KMS-11 (cell line): ENCODE data around the gene ACR.

Source experiments
- H2AFZ ChIP-seq: fragments of 200-600 bp; sonication (generic); 2 replicates; pipeline ENCODE4 v1.6.1; 2016; ENCODE audit warnings: antibody characterized with exemption, mixed run types, low read depth
- H3K27ac ChIP-seq: fragments of 200-600 bp; sonication (generic); 2 replicates; pipeline ENCODE4 v1.6.1; 2016; ENCODE audit warnings: mild to moderate bottlenecking, mixed run types
- H3K27me3 ChIP-seq: fragments of 200-600 bp; sonication (generic); 2 replicates; pipeline ENCODE4 v1.6.1; 2017; ENCODE audit warnings: mild to moderate bottlenecking, low read depth, mixed run types, moderate library complexity; ENCODE audit not compliant: insufficient read depth
- H3K36me3 ChIP-seq: fragments of 200-600 bp; sonication (generic); 2 replicates; pipeline ENCODE4 v1.6.1; 2017; ENCODE audit warnings: mild to moderate bottlenecking, mixed run types; ENCODE audit not compliant: insufficient read depth
- H3K4me1 ChIP-seq: fragments of 200-600 bp; sonication (generic); 2 replicates; pipeline ENCODE4 v1.6.1; 2016; ENCODE audit warnings: mild to moderate bottlenecking, low read depth, mixed run types; ENCODE audit not compliant: poor library complexity, severe bottlenecking
- H3K4me2 ChIP-seq: fragments of 200-600 bp; sonication (generic); 2 replicates; pipeline ENCODE4 v1.7.0; 2016; ENCODE audit warnings: mild to moderate bottlenecking, mixed run types
- H3K4me3 ChIP-seq: fragments of 200-600 bp; sonication (generic); IDR thresholded peaks from 2 replicates; pipeline ENCODE4 v1.6.1; 2017; ENCODE audit warnings: low read depth, low read length, mixed read lengths; ENCODE audit not compliant: insufficient read depth
- H3K79me2 ChIP-seq: fragments of 200-600 bp; sonication (generic); 2 replicates; pipeline ENCODE4 v1.6.1; 2016; ENCODE audit warnings: low read depth, mixed run types; ENCODE audit not compliant: insufficient read depth
- H3K9ac ChIP-seq: fragments of 200-600 bp; sonication (generic); 2 replicates; pipeline ENCODE4 v1.6.1; 2016; ENCODE audit warnings: mild to moderate bottlenecking, mixed run types
- H4K20me1 ChIP-seq: fragments of 200-600 bp; sonication (generic); 2 replicates; pipeline ENCODE4 v1.6.1; 2016; ENCODE audit warnings: mild to moderate bottlenecking, mixed run types; ENCODE audit not compliant: insufficient read depth
- TF ChIP-seq, protein P1 (sequence below): fragments of 200-600 bp; sonication (generic); conservative IDR thresholded peaks from 2 replicates; pipeline ENCODE4 v1.6.1; 2017; ENCODE audit warnings: low read depth, mild to moderate bottlenecking, antibody characterized with exemption, low read length, moderate library complexity, mixed read lengths

The ACR gene

GRCh38 chr22:50728523-50728931, 9.5 kb upstream of the ACR start:
- Histone ChIP-seq H3K79me2 (no peaks in the 10 kb centered on the region), H3K27me3 (peaks cover 4% of the 10 kb centered on the region; the same call in 1 of the 2 replicates), H3K9ac (no peak overlapping the region), H3K27ac (no peak overlapping the region), H3K4me3 (no peak overlapping the region), H3K36me3 (no peaks in the 10 kb centered on the region), H3K4me2 (no peak overlapping the region), H3K4me1 (peaks cover 17% of the 10 kb centered on the region), H2AFZ (no peak overlapping the region), H4K20me1 (no peaks in the 10 kb centered on the region)
- TF ChIP-seq, protein P1, sequence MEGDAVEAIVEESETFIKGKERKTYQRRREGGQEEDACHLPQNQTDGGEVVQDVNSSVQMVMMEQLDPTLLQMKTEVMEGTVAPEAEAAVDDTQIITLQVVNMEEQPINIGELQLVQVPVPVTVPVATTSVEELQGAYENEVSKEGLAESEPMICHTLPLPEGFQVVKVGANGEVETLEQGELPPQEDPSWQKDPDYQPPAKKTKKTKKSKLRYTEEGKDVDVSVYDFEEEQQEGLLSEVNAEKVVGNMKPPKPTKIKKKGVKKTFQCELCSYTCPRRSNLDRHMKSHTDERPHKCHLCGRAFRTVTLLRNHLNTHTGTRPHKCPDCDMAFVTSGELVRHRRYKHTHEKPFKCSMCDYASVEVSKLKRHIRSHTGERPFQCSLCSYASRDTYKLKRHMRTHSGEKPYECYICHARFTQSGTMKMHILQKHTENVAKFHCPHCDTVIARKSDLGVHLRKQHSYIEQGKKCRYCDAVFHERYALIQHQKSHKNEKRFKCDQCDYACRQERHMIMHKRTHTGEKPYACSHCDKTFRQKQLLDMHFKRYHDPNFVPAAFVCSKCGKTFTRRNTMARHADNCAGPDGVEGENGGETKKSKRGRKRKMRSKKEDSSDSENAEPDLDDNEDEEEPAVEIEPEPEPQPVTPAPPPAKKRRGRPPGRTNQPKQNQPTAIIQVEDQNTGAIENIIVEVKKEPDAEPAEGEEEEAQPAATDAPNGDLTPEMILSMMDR: no peak

DNA sequence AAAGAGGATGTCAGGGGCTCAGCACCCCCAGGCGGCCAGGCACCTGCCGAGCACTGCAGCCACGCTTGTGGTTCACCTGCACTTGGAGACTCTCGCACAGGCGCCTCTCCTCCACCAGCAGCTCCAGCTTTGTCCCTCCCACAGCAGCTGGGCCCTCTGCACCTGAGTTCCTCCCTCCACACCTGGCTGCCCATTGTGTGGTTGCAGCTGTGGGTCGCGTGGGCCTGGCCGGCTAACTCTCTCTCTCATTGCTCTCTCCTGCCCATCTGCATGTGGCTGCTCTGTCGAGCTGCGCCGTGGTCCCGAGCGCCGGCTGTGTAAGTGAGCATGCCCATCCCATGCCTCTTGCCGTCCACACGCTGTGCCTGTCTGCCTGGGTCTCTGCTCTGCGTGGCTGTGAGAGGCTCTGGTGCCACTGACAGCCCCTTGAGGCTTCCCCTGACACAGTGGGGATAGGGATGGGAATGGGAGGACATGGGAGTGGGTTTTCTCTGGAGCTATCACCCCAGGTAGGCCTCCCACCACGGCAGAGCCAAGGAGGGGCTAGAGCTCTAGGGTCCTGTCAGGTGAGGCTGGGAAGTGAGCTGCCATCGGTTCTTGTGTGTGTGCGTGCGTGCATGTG, 8.5 kb upstream of the ACR start:
- Histone ChIP-seq H4K20me1 (no peaks in the 10 kb centered on the region), H3K79me2 (no peaks in the 10 kb centered on the region), H3K4me2 (no peak overlapping the region), H3K4me1 (peaks cover 23% of the 10 kb centered on the region), H2AFZ (no peak overlapping the region), H3K27ac (no peak overlapping the region), H3K36me3 (no peaks in the 10 kb centered on the region), H3K9ac (no peak overlapping the region), H3K27me3 (no peaks in the 10 kb centered on the region), H3K4me3 (no peak overlapping the region)
- TF ChIP-seq, protein P1: no peak

- TF ChIP-seq, protein P1: no peak
- H3K27ac ChIP-seq: no peak overlapping the region
- H2AFZ ChIP-seq: no peak overlapping the region
- peaks cover 23% of the 10 kb centered on the region for H3K4me1 ChIP-seq
- H3K4me2 ChIP-seq: no peak overlapping the region
- no peaks in the 10 kb centered on the region for H3K79me2 ChIP-seq
- H3K36me3 ChIP-seq: no peaks in the 10 kb centered on the region
- no peaks in the 10 kb centered on the region for H3K27me3 ChIP-seq
- no peak overlapping the region for H3K4me3 ChIP-seq
- no peak overlapping the region for H3K9ac ChIP-seq
- H4K20me1 ChIP-seq: no peaks in the 10 kb centered on the region
Observed at GRCh38 chr22:50730013-50730891, 7.8 kb upstream of the ACR start.

DNA sequence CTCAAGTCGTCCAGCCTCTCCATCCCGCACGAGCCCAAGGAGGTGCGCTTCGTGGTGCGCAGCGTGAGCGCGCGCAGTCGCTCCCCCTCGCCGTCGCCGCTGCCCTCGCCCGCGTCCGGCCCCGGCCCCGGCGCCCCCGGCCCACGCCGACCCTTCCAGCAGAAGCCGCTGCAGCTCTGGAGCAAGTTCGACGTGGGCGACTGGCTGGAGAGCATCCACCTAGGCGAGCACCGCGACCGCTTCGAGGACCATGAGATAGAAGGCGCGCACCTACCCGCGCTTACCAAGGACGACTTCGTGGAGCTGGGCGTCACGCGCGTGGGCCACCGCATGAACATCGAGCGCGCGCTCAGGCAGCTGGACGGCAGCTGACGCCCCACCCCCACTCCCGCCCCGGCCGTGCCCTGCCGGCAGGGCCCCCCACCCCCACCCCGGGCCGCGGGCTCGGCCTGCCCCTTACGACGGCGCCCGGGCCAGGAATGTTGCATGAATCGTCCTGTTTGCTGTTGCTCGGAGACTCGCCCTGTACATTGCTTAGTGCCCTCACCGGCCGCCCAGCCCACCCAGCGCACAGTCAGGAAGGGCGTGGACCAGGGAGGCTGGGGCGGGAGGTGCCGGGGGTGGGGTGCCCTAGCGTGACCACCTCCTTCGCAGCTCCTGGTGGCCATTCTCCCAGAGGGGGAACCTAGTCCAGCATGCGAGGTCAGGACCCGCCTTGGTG, 6.9 kb upstream of the ACR start:
- H3K79me2 ChIP-seq: no peaks in the 10 kb centered on the region
- no peak overlapping the region for H2AFZ ChIP-seq
- H4K20me1 ChIP-seq: no peaks in the 10 kb centered on the region
- H3K36me3 ChIP-seq: no peaks in the 10 kb centered on the region
- H3K27ac ChIP-seq: no peak overlapping the region
- H3K27me3 ChIP-seq: no peaks in the 10 kb centered on the region
- H3K4me1 ChIP-seq: peaks cover 23% of the 10 kb centered on the region
- no peak overlapping the region for H3K9ac ChIP-seq
- no peak overlapping the region for H3K4me2 ChIP-seq
- TF ChIP-seq, protein P1: no peak
- H3K4me3 ChIP-seq: no peak overlapping the region
